H9 (cell line): ENCODE measurements around the gene CNOT4. TPM values are rescaled to one million over a fixed set of nuclear protein-coding genes. Genes with fewer than 3 reads are reported as not detected.

Experiments
- DNase-seq: peaks from one replicate; pipeline ENCODE4 v3.0.0-alpha.2; 2017
- H2AFZ ChIP-seq: one replicate; pipeline ENCODE4 v1.6.1; 2013; ENCODE audit warnings: mild to moderate bottlenecking, low read length, control low read depth, moderate library complexity
- H2AK5ac ChIP-seq: 2 replicates; pipeline ENCODE4 v1.6.1; 2013; ENCODE audit warnings: low read length, control low read depth, mixed read lengths; ENCODE audit not compliant: insufficient read length
- H2BK120ac ChIP-seq: one replicate; pipeline ENCODE4 v1.6.1; 2013; ENCODE audit warnings: low read depth, mild to moderate bottlenecking, low read length, control low read depth, inconsistent platforms; ENCODE audit not compliant: poor library complexity, severe bottlenecking
- H2BK12ac ChIP-seq: 2 replicates; pipeline ENCODE4 v1.6.1; 2013; ENCODE audit warnings: low read length, control low read depth, mixed read lengths, low read depth; ENCODE audit not compliant: insufficient read length
- H2BK15ac ChIP-seq: 2 replicates; pipeline ENCODE4 v1.6.1; 2013; ENCODE audit warnings: low read depth, low read length, control low read depth
- H2BK20ac ChIP-seq: one replicate; pipeline ENCODE4 v1.6.1; 2013; ENCODE audit warnings: low read depth, mild to moderate bottlenecking, low read length, control low read depth, inconsistent platforms; ENCODE audit not compliant: poor library complexity, severe bottlenecking
- H2BK5ac ChIP-seq: 2 replicates; pipeline ENCODE4 v1.6.1; 2013; ENCODE audit warnings: low read length, control low read depth, mixed read lengths; ENCODE audit not compliant: insufficient read length
- H3K14ac ChIP-seq: 2 replicates; pipeline ENCODE4 v1.6.1; 2013; ENCODE audit warnings: low read length, control low read depth; ENCODE audit not compliant: insufficient read depth
- H3K18ac ChIP-seq: 2 replicates; pipeline ENCODE4 v1.6.1; 2013; ENCODE audit warnings: low read depth, mild to moderate bottlenecking, mixed read lengths, low read length, control low read depth; ENCODE audit not compliant: insufficient read length
- H3K23ac ChIP-seq: 2 replicates; pipeline ENCODE4 v1.6.1; 2013; ENCODE audit warnings: low read length, control low read depth, mixed read lengths, low read depth; ENCODE audit not compliant: insufficient read length
- H3K23me2 ChIP-seq: 2 replicates; pipeline ENCODE4 v1.6.1; 2013; ENCODE audit warnings: low read depth, mild to moderate bottlenecking, mixed read lengths, low read length, control low read depth; ENCODE audit not compliant: insufficient read length, poor library complexity, severe bottlenecking
- H3K27ac ChIP-seq: 2 replicates; pipeline ENCODE4 v1.5.1; 2013; ENCODE audit warnings: low read length, control low read depth, mixed read lengths, low read depth; ENCODE audit not compliant: insufficient read length
- H3K27me3 ChIP-seq: 2 replicates; pipeline ENCODE4 v1.6.1; 2013; ENCODE audit warnings: low read length, control low read depth, inconsistent platforms; ENCODE audit not compliant: insufficient read depth
- H3K4ac ChIP-seq: 2 replicates; pipeline ENCODE4 v1.6.1; 2013; ENCODE audit warnings: low read depth, mild to moderate bottlenecking, control low read depth, inconsistent platforms, low read length, moderate library complexity
- H3K4me1 ChIP-seq: 2 replicates; pipeline ENCODE4 v1.6.1; 2013; ENCODE audit warnings: low read length, control low read depth, inconsistent platforms; ENCODE audit not compliant: insufficient read depth
- H3K4me2 ChIP-seq: 2 replicates; pipeline ENCODE4 v1.6.1; 2013; ENCODE audit warnings: low read length, control low read depth, mixed read lengths; ENCODE audit not compliant: insufficient read length, insufficient read depth
- H3K56ac ChIP-seq: 2 replicates; pipeline ENCODE4 v1.6.1; 2013; ENCODE audit warnings: low read depth, mild to moderate bottlenecking, mixed read lengths, low read length, control low read depth; ENCODE audit not compliant: insufficient read length
- H3K79me1 ChIP-seq: 2 replicates; pipeline ENCODE4 v1.6.1; 2013; ENCODE audit warnings: low read depth, mild to moderate bottlenecking, moderate library complexity, low read length, control low read depth, inconsistent platforms; ENCODE audit not compliant: insufficient read depth, poor library complexity, severe bottlenecking
- H3K79me2 ChIP-seq: 2 replicates; pipeline ENCODE4 v1.6.1; 2013; ENCODE audit warnings: low read length, control low read depth, inconsistent platforms; ENCODE audit not compliant: insufficient read depth
- H3K9ac ChIP-seq: 2 replicates; pipeline ENCODE4 v1.6.1; 2013; ENCODE audit warnings: low read length, control low read depth, mixed read lengths; ENCODE audit not compliant: insufficient read length; ENCODE audit errors: extremely low read depth
- H3K9me3 ChIP-seq: one replicate; pipeline ENCODE4 v1.6.1; 2013; ENCODE audit warnings: low read depth, low read length, inconsistent platforms; ENCODE audit not compliant: control insufficient read depth
- H3T11ph ChIP-seq: one replicate; pipeline ENCODE4 v1.6.1; 2013; ENCODE audit warnings: mild to moderate bottlenecking, low read length, control low read depth, inconsistent platforms
- H4K20me1 ChIP-seq: one replicate; pipeline ENCODE4 v1.6.1; 2013; ENCODE audit not compliant: control insufficient read depth, insufficient read length, insufficient read depth
- H4K5ac ChIP-seq: 2 replicates; pipeline ENCODE4 v1.6.1; 2013; ENCODE audit warnings: low read depth, mild to moderate bottlenecking, mixed read lengths, low read length, control low read depth; ENCODE audit not compliant: insufficient read length
- H4K8ac ChIP-seq: replicated peaks from 2 replicates; pipeline ENCODE4 v1.6.1; 2013; ENCODE audit warnings: low read length, control low read depth, mixed read lengths, low read depth; ENCODE audit not compliant: insufficient read length
- H4K91ac ChIP-seq: 2 replicates; pipeline ENCODE4 v1.6.1; 2013; ENCODE audit warnings: low read depth, mild to moderate bottlenecking, moderate library complexity, mixed read lengths, low read length, control low read depth; ENCODE audit not compliant: insufficient read length
- H3K27ac Mint-ChIP-seq, 3 experiments: 2 replicates in 2 of 3; 3 replicates in 1 of 3; pipeline ENCODE4 v1.8.0; 2020 to 2021; ENCODE audit warnings: mixed read lengths in 3 of 3, mild to moderate bottlenecking in 1 of 3, moderate library complexity in 1 of 3
- H3K27me3 Mint-ChIP-seq: 2 replicates; pipeline ENCODE4 v1.8.0; 2021; ENCODE audit warnings: low read depth, mild to moderate bottlenecking, moderate library complexity, mixed read lengths
- H3K36me3 Mint-ChIP-seq, 3 experiments: 2 replicates in 2 of 3; 3 replicates in 1 of 3; pipeline ENCODE4 v1.8.0; 2020 to 2021; ENCODE audit warnings: low read depth in 3 of 3, mixed read lengths in 3 of 3; ENCODE audit not compliant: insufficient read depth in 1 of 3
- H3K4me1 Mint-ChIP-seq, 2 experiments: 2 replicates each; pipeline ENCODE4 v1.8.0; 2020; ENCODE audit warnings: mixed read lengths in 2 of 2
- H3K4me3 Mint-ChIP-seq, 2 experiments: 2 replicates in 1 of 2; 3 replicates in 1 of 2; pipeline ENCODE4 v1.8.0; 2020 to 2021; ENCODE audit warnings: mild to moderate bottlenecking in 2 of 2, mixed read lengths in 2 of 2, moderate library complexity in 1 of 2
- H3K9me3 Mint-ChIP-seq, 2 experiments: 2 replicates in 1 of 2; 3 replicates in 1 of 2; pipeline ENCODE4 v1.8.0; 2020; ENCODE audit warnings: mild to moderate bottlenecking in 2 of 2, mixed read lengths in 2 of 2, moderate library complexity in 1 of 2
- WGBS: extraction: QIAGEN DNeasy Blood & Tissue Kit; methylation state at CpG from one replicate; pipeline ENCODE4 v1.1.7; 2013; ENCODE audit warnings: missing lambda C conversion rate, low lambda C conversion rate, mixed read lengths; ENCODE audit not compliant: insufficient read length; ENCODE audit errors: extremely low coverage; 5-methylcytosine and 5-hydroxymethylcytosine counted together
- total RNA-seq: library from RNA; stranded (reverse); gene quantifications from 2 replicates; pipeline ENCODE4 v1.2.1, GENCODE V29; 2021
- TF ChIP-seq, protein P1 (sequence below): fragments of 200-600 bp; sonication (generic); conservative IDR thresholded peaks from 3 replicates; pipeline ENCODE4 v1.8.0; 2021; ENCODE audit warnings: antibody characterized with exemption, mild to moderate bottlenecking

Gene CNOT4
- total RNA-seq, 1 experiment from 2014 or later = 27.4 TPM

- Histone ChIP-seq H3K4me2 (no peak overlapping the region), H2BK120ac (no peak overlapping the region), H3K14ac (no peak overlapping the region), H3K18ac (no peak overlapping the region), H2AK5ac (no peak overlapping the region), H3K27me3 (no peaks in the 10 kb centered on the region), H3K4ac (no peak overlapping the region), H3K9me3 (no peaks in the 10 kb centered on the region), H3T11ph (no peak overlapping the region), H2BK5ac (no peak overlapping the region), H3K23me2 (no peaks in the 10 kb centered on the region), H3K4me1 (no peaks in the 10 kb centered on the region; the same call in 1 of the 2 replicates), H2AFZ (no peak overlapping the region), H4K91ac (no peak overlapping the region), H2BK20ac (no peak overlapping the region), H3K9ac (no peak overlapping the region), H3K79me2 (no peaks in the 10 kb centered on the region), H4K5ac (no peak overlapping the region), H3K56ac (no peak overlapping the region), H2BK15ac (no peak overlapping the region), H3K27ac (no peak overlapping the region), H4K8ac (no peak overlapping the region), H4K20me1 (no peaks in the 10 kb centered on the region), H3K23ac (no peak overlapping the region), H3K79me1 (no peaks in the 10 kb centered on the region), H2BK12ac (no peak overlapping the region)
- Mint-ChIP-seq H3K4me3 (no peak overlapping the region), H3K9me3 (no peaks in the 10 kb centered on the region), H3K27me3 (no peaks in the 10 kb centered on the region), H3K4me1 (peaks cover 5 to 9% of the 10 kb centered on the region in 2 experiments; a peak in 3 of 4 replicates), H3K36me3 (peaks cover 2 to 4% (median 4%) of the 10 kb centered on the region in 3 experiments; a peak in 5 of 7 replicates), H3K27ac (peak overlapping the region in 1 of 3 experiments; percentile 35; a peak in 1 of 7 replicates)
- TF ChIP-seq, protein P1, sequence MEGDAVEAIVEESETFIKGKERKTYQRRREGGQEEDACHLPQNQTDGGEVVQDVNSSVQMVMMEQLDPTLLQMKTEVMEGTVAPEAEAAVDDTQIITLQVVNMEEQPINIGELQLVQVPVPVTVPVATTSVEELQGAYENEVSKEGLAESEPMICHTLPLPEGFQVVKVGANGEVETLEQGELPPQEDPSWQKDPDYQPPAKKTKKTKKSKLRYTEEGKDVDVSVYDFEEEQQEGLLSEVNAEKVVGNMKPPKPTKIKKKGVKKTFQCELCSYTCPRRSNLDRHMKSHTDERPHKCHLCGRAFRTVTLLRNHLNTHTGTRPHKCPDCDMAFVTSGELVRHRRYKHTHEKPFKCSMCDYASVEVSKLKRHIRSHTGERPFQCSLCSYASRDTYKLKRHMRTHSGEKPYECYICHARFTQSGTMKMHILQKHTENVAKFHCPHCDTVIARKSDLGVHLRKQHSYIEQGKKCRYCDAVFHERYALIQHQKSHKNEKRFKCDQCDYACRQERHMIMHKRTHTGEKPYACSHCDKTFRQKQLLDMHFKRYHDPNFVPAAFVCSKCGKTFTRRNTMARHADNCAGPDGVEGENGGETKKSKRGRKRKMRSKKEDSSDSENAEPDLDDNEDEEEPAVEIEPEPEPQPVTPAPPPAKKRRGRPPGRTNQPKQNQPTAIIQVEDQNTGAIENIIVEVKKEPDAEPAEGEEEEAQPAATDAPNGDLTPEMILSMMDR = no peak
- no peak for DNase-seq
- WGBS = no CpG with 5 or more reads among the region's 5 CpGs
These were observed 141.3 kb downstream of the CNOT4 start for GRCh38 chr7:135368416-135369186.
